Posterior cingulate gyrus (tissue), 11 donors: Measurements from ENCODE around the gene KCNK5.

Experiments
- DNase-seq, 10 donors: peaks; one replicate each; pipeline versions ENCODE4 v3.0.0 to v3.0.0-alpha.2; 2020 to 2021; ENCODE audit warnings: mixed read lengths in 3 of 10
- intact Hi-C: fragments of 100-400 bp; cut with DNase I; formaldehyde crosslinking; loops from one replicate; pipeline ENCODE4 v1.15.1; 2023

The KCNK5 gene

DNA sequence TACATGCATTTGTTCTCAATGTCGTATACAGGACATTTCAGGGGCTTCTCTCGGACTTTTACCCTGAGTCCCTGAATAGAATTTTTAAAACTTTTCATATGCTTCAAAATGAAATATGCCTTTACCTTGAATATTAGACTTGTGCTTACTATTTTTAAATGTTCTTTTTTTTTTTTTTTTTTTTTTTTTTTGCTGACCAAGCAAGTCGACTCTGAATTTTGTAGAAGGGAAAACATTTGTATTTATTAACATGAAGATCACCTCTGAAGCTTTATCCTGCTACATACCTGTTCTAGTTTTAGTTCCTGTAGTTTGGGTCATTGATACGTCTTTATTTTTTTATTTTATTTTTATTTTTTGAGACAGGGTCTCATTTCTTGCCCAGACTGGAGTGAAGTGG, 74.6 kb downstream of the KCNK5 start:
- intact Hi-C loops, result no loop called here
- no peak for DNase-seq

DNA sequence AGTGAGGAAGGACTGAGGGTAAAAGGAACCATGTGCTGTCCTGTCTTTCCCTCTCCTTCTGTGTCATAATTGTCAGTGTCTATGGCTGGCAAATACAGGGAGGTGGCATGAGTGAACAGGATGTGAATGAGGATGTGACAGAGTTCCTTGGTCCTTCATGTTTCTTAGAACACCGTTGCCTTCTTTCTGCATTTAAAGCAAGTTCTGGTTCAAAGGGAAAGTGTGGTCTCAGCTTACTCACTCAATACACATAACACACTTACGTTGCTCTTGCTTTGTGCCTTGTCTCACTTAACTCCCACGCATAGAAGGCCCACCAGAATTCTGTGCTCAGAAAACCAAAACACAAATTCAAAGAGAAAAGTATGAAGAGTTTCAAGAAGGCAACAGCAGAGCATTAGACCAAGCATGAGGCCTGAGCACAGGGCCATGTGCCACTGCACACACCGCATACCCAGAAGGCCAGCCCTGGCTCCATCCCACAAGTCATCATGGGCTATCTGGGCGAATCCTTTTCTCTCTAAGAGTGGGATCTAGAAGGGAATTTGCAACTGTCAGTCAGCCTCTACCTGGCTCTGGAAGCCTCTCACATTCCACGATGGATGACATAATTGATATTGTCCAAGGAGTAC, 75.4 kb downstream of the KCNK5 start:
- intact Hi-C loops, result no loop called here
- no peak for DNase-seq

- intact Hi-C loops, result no loop called here
- DNase-seq, result peak in 1 of 10 donors; percentile 8
Measured at GRCh38 chr6:39152262-39152661, 77.0 kb downstream of the KCNK5 start.

DNA sequence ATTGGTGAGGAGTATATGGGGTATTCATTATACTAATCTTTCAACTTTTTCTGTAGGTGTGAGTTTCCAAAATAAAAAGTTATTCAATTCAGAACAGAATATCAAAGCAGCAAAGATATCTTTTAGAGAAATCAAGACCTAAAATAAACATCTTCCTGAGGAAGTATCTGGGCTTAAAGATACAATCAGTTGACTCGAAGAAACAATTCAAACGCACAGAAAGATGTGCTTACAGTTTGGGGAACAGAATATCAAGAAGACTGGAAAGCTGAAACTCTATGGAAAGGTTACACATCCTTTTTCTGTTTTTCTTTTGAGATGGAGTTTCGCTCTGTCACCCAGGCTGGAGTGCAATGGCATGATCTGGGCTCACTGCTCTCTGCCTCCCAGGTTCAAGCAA, 78.1 kb downstream of the KCNK5 start:
- intact Hi-C loops, result no loop called here
- DNase-seq, result no peak

- no peak for DNase-seq
- intact Hi-C loops, result no loop called here
Measured at GRCh38 chr6:39144481-39145173, 84.6 kb downstream of the KCNK5 start.

DNA sequence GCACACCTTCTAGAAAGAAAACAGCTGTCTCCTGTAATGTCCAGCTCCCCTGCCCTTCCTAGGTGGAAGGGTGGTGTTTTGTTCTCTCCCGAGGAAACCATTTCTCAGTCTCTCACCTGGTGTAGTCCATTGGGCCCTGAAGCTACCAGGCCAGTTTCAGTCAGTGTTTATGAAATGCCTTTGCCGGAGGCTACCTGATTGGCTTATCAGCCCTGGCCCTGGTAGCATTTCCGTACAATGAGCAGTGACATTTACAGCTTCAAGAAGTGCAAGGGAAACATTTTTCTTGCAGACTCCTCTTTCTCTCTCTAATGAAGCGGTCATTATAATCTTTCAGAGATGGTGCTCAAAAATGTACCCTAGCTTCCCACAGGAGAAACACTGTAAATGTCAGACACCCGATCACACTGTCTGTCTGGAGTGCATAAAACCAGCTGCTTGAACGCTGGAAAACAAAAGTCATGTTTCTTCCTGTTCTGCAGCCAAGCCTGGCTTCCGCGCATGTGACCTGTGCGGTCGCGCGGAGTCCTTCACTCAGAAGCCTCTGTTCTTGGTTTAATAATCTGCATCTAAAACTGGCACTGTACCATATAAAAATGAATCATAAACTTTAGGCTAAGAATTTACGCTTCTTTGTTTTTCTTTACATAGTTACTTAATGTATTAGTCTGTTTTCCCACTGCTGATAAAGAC, 85.9 kb downstream of the KCNK5 start:
- DNase-seq, result no peak
- intact Hi-C loops, result no loop called here

DNA sequence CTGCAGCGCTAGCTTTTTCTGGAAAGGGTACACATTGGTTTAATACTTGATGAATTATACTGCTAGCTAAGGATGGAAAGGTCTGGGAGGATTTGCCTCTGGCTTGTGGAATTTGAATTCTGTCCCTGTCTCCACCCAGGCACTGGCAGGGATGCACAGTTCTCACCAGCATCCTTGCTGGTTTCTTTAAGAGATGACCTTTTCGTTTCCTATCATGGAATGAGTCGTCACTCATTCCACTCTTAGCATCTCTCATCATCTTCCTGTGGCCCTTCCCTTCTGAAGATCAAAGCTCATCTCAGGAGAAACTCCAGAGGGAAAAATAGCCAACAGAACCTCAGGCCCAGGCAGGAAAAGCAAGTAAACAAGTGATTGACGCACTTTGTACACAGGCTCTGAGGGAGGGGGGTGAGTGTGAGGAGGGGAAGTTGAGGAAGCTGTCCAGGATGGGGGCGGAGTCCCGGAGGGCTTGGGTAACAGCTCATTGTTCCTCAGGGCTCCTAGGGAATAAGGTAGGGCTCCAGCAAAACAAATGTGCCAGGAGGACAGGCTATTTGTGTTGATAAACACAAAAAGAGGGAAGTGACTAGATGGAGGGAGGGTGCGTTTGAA, 88.6 kb downstream of the KCNK5 start:
- DNase-seq, result no peak
- intact Hi-C loops, result no loop called here
